DMS79 treated with DMSO at 0.1 percent for 48 hours (cell line): Measurements from ENCODE around the gene GPR17.

Experiments used
- DNase-seq: peaks from one replicate; lab custom pipeline; 2025; lab: John Stamatoyannopoulos, UW

The GPR17 gene

GRCh38 chr2:127630096-127630863 lies 15.7 kb upstream of the GPR17 start:
- DNase-seq: no peak

- no peak for DNase-seq
Measured at GRCh38 chr2:127630864-127631540, 15.0 kb upstream of the GPR17 start.

DNA sequence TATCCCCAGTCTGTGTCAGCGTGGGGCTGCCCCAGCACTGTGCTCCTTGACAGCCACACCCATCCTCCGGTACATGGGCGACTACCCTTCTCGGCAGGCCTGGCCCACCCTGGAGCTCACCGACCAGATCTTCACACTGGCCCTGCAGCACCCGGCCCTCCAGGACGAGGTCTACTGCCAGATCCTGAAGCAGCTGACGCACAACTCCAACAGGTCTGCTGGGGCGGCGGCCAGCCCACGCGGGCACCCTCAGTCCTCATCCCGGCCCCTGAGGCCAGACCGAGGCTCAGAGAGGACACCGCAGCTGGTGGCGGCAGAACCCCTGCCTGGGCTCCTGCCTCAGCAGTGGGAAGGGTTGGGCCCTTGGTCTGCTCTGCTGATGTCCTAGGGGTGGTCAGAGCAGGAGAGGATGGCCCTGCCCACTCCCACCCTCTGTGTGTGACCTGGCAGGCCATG lies 14.4 kb upstream of the GPR17 start:
- DNase-seq: no peak

DNA sequence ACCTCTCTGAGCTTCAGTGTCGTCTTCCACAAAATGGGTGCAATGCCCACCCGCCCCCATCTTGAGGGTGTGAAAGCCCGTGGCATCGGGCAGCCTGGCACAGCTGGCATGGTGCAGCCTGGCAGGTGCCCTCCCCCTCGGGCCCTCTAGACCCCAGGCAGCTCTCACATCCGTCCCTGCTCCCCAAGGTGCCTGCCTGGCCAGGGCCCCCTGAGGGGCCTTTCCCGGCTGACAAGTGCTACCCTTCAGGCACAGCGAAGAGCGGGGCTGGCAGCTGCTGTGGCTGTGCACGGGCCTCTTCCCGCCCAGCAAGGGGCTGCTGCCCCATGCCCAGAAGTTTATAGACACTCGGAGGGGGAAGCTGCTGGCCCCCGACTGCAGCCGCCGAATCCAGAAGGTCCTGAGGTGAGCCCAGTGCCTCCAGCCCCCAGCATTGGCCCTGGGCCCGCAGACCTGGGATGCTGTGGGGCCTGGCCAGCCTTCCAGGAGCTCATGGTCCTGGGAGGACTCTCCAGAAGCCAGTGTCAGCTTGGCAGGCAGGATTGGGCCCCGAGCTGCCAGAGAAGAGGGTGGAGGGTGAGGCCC lies 13.9 kb upstream of the GPR17 start:
- no peak for DNase-seq

DNA sequence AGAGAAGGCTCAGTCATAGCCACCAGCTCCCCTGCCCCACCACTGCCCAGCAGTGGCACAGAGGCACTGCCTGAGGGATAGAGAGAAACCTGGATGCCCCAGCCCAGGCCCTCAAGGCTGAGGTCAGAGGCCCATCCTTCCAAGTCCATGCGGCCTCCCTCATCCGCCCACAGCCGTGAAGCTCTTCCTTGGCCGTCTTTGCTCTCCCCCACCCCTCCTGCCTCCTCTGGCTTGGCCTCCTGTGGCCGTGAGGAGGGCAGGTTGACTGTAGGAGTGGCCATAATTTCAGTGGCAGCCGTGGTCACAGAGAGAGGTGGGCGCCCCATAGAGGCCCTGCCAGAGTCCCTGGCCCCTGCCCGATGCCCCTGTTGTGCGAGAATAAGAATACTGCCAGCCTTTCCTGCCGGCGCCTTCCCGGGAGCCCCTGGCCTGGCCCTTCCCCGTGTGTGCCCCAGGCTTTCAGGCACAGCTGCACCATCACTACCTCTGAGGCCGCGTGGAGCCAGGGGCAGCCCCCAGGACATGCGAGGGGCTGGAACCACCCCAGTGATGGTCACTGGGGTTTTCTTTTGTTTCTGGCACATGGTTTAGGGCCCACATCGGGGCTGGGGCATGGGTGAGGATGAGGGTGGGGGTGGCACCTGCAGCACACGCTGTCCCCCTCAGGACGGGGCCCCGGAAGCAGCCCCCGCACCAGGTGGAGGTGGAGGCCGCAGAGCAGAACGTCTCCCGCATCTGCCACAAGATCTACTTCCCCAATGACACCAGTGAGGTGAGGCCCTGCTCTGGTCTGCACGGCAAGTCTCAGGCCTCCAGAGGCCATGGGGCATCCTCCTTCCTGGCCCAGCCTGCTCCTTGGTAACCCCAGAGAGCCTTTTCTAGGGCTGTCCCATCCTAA lies 13.1 kb upstream of the GPR17 start:
- DNase-seq: no peak

DNA sequence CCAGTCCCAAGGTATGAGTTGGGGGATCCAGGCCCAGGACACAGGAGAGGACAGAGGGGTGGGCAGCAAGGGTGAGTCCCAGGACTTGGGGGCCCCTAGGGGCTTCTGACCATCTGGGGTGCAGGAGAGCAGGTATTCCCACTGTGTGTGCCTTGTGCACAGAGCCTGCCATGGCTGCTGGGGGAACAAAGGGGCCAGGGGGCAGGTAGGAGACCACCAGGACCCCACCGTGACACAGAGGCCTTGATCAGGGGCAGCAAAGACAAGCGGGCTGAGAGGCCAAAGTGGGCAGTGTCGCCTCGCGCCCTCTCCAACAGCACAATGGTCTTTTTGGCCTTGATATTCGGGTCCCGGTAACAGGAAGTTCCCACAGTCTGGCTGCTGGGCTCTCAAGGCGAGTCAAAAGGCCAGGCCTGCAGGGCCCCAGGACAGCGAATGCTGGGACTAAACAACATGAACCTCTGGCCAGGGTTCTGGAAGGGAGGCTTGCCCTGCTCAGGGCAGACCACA lies 12.3 kb upstream of the GPR17 start:
- no peak for DNase-seq

GRCh38 chr2:127634066-127634617 lies 11.8 kb upstream of the GPR17 start:
- DNase-seq: no peak

DNA sequence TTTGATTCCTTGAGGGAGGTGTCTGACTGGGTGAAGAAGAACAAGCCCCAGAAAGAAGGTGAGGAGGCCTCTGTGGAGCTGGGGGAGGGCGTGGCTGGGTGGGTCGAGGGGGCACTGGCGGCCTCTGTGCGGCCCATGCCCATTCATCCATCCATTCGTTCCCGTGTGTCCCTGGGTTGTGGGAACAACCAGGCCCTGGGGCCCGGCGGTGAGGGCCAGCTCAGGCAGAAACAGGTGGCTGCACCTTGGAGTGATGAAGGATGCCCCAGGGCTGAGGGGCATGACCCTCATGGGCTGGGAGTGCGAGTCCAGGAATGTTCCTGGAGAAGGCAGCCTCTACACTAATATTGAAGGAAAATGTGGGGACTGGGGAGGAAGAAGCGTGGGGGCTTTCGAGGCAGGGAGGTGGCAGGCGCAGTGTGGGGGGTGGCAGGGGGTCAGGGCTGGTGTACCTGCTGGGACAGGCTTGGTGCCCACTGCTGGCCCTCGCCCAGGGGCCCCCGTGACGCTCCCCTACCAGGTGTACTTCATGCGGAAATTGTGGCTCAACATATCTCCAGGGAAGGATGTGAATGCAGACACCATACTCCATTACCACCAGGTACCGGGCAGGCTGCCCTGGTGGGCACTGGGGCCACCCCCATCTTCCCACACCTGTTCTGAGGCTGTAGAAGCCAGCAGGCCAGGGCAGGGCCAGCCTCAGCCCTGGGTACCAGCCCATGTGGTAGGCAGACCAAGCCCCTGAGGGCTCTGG lies 11.2 kb upstream of the GPR17 start:
- DNase-seq: no peak

- no peak for DNase-seq
Measured at GRCh38 chr2:127635380-127636237, 10.3 kb upstream of the GPR17 start.

- DNase-seq: no peak
Measured at GRCh38 chr2:127636248-127637235, 9.4 kb upstream of the GPR17 start.

DNA sequence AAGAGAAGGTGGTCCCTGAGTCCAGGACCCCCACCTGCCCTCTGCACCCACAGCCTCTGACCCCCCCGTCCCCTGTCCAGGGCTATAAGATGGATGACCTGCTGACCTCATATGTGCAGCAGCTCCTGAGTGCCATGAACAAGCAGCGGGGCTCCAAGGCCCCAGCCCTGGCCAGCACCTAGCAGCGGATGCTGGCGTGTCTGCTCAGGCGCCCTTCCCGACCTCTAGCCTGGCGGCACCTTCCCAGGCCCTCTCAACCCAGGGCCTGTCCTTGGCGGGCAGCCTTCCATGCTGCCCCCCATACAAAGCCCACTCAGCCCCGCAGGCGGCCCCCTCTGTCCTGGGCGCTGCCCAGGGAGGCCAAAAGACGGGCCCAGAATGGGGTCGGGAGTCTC lies 8.7 kb upstream of the GPR17 start:
- DNase-seq: no peak

- DNase-seq: no peak
Measured at GRCh38 chr2:127637725-127638252, 8.2 kb upstream of the GPR17 start.

DNA sequence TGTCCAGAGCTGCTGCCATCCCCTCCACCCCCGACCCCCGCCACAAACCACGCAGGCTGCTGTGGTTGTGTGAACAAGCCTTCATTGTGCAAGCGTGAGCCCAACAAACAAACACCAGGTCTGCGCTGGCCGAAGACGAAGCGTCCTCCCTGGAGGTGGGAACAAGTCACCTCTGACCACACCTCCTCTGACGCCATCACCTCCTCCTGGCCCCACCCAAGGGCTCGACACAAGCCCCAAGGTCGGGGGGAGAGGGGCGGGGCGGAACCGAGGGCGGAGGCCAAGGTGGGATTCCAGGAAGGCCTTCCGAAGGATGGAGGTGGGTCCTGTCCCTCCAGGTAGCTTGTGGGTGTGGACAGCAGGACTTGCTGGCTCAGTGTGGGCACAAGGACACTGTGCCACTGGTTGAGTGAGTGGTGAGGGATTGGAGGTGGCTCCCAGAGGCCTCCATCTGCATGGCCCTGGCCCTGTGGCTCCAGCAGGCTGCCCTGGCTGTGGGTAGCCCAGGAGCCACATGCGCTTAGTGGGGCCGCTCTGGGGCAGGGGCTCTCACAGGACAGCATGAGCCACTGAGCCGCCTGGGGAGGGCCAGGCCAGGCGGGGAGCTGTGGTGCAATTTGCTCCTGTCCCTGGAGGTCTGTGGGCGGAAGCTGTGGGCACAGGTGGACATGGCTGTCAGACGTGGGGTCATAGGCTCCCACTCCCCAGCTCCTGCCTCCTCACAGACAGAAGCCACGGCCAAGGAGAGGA lies 7.4 kb upstream of the GPR17 start:
- DNase-seq: no peak

DNA sequence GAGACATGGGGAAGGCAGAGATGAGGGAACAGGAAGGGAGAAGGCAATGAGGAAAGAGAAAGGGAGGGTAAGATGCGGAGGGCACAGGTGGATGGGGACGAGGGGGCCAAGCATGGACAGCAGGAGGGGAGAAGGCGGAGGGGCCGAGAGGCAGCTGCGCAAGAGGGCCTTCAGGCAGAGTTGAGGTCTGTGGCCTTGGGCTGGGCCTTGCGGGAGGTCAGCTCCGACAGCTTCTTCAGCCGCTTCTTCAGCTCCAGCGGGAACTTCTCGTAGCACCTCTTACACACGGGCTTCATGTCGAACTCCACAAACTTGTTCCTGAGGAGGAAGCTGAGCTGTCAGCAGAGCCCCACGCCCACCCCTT lies 6.9 kb upstream of the GPR17 start:
- DNase-seq: no peak

DNA sequence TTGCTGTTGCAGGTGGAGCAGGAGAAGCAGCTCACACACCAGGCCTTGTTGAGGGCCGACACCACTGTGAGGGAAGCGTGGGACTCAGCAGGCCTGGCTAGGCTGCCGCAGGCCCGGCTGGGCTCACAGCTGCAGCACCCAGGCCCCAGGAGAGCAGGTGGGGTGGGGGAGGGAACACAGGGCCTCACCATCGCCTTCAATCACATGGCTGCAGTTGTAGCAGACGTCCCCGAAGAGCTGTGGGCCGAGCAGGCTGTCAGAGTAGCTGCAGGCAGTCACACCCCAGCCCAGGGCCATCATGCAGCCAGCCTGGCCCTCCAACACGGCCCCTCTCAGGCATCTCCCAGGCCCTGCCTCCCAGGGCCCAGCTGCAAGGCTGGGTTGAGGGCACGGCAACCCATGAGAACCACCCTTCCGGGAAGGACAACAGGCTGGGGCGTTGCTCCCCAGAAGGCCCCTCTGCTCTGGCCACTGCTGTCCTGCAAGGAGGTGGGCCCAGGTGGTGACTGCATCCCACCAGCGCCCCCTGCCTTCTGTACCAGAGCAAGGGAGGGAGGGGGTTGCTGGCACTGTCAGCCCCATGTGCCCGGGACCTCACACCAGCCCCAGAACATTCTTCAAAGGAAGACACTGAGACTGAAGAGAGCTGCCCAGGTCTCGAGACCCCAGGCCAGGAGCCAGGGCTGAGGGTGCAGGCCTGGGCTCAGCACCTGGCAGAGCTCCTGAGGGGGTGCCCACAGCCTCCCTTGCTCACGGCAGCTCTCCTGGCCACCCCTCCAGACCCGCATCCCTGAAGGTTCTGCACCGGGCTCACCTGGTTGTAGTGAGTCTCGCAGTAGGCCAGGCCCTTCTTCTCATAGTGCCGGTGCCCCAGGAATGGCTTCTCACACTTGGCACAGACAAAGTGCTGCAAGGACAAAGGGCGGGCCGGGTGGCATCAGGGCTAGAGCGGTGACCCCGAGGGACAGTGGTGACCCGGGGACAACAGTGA lies 5.6 kb upstream of the GPR17 start:
- no peak for DNase-seq

- DNase-seq: no peak
Measured at GRCh38 chr2:127641133-127641532, 4.8 kb upstream of the GPR17 start.
